Liver (tissue), 9 donors: ENCODE results near the gene GIMAP5. TPM values are rescaled to one million over a fixed set of nuclear protein-coding genes. Genes with fewer than 3 reads are reported as not detected.

Experiments
- DNase-seq: peaks from one replicate; pipeline ENCODE4 v3.0.0-alpha.2; 2017; ENCODE audit warnings: low spot score
- H3K27ac ChIP-seq, 2 donors: one replicate each; pipeline ENCODE4 v1.7.0; 2013; ENCODE audit warnings: inconsistent platforms in 2 of 2, low read length in 2 of 2, control low read depth in 1 of 2, low read depth in 1 of 2, mild to moderate bottlenecking in 1 of 2
- H3K27me3 ChIP-seq, 4 donors: one replicate each; pipeline versions ENCODE4 v1.6.1 to v1.7.0; 2013; ENCODE audit warnings: low read length in 3 of 4, inconsistent platforms in 1 of 4, mild to moderate bottlenecking in 1 of 4, moderate library complexity in 1 of 4; ENCODE audit not compliant: control insufficient read depth in 4 of 4, insufficient read depth in 4 of 4
- H3K36me3 ChIP-seq, 4 donors: one replicate each; pipeline versions ENCODE4 v1.6.1 to v1.7.0; 2013; ENCODE audit warnings: low read length in 3 of 4, mild to moderate bottlenecking in 3 of 4, low read depth in 1 of 4, moderate library complexity in 1 of 4; ENCODE audit not compliant: control insufficient read depth in 4 of 4, insufficient read depth in 3 of 4
- H3K4me1 ChIP-seq, 4 donors: one replicate each; pipeline versions ENCODE4 v1.6.1 to v1.7.0; 2013; ENCODE audit warnings: low read length in 3 of 4, mild to moderate bottlenecking in 3 of 4, moderate library complexity in 1 of 4; ENCODE audit not compliant: control insufficient read depth in 4 of 4, insufficient read depth in 4 of 4
- H3K4me3 ChIP-seq, 3 donors: one replicate each; pipeline versions ENCODE4 v1.6.1 to v1.7.0; 2013; ENCODE audit warnings: low read length in 3 of 3, control low read depth in 1 of 3, low read depth in 1 of 3, mild to moderate bottlenecking in 1 of 3
- H3K9ac ChIP-seq, 2 donors: one replicate each; pipeline ENCODE4 v1.7.0; 2013; ENCODE audit warnings: low read length in 2 of 2, mild to moderate bottlenecking in 2 of 2, moderate library complexity in 2 of 2, control low read depth in 1 of 2, low read depth in 1 of 2
- H3K9me3 ChIP-seq, 4 donors: one replicate each; pipeline versions ENCODE4 v1.6.1 to v1.7.0; 2013; ENCODE audit warnings: low read length in 3 of 4; ENCODE audit not compliant: control insufficient read depth in 4 of 4
- CTCF ChIP-seq: fragments of 150-350 bp; IDR thresholded peaks from 2 replicates; pipeline ENCODE4 v1.5.1; 2017; ENCODE audit warnings: improper control_type of control experiment, low read depth, low read length; ENCODE audit not compliant: missing input control
- EGR1 ChIP-seq, 2 donors: IDR thresholded peaks; 2 replicates each; pipeline ENCODE4 v1.6.1; 2016 to 2018; ENCODE audit warnings: antibody characterized with exemption in 2 of 2, low read depth in 2 of 2
- FOXA1 ChIP-seq: IDR thresholded peaks from 2 replicates; pipeline ENCODE4 v1.6.1; 2016; ENCODE audit warnings: antibody characterized with exemption
- FOXA2 ChIP-seq: IDR thresholded peaks from 2 replicates; pipeline ENCODE4 v1.6.1; 2016; ENCODE audit warnings: antibody characterized with exemption
- GABPA ChIP-seq, 2 donors: IDR thresholded peaks in 1 of 2; conservative IDR thresholded peaks in 1 of 2; 2 replicates each; pipeline ENCODE4 v1.6.1; 2016; ENCODE audit warnings: antibody characterized with exemption in 2 of 2, mild to moderate bottlenecking in 1 of 2, moderate library complexity in 1 of 2
- HNF4A ChIP-seq, 2 donors: conservative IDR thresholded peaks; 2 replicates each; pipeline ENCODE4 v1.6.1; 2016; ENCODE audit warnings: antibody characterized with exemption in 2 of 2, mild to moderate bottlenecking in 2 of 2
- HNF4G ChIP-seq: IDR thresholded peaks from 2 replicates; pipeline ENCODE4 v1.6.1; 2016; ENCODE audit warnings: antibody characterized with exemption
- JUND ChIP-seq, 2 donors: IDR thresholded peaks; 2 replicates each; pipeline ENCODE4 v1.6.1; 2016; ENCODE audit warnings: antibody characterized with exemption in 2 of 2
- NR2F2 ChIP-seq: IDR thresholded peaks from 2 replicates; pipeline ENCODE4 v1.6.1; 2016; ENCODE audit warnings: antibody characterized with exemption
- RAD21 ChIP-seq, 2 donors: IDR thresholded peaks; 2 replicates each; pipeline ENCODE4 v1.6.1; 2016; ENCODE audit warnings: antibody characterized with exemption in 2 of 2, mild to moderate bottlenecking in 2 of 2
- REST ChIP-seq: IDR thresholded peaks from 2 replicates; pipeline ENCODE4 v1.6.1; 2016; ENCODE audit warnings: antibody characterized with exemption, mild to moderate bottlenecking
- RXRA ChIP-seq, 2 donors: IDR thresholded peaks; 2 replicates each; pipeline ENCODE4 v1.6.1; 2017 to 2018; ENCODE audit warnings: antibody characterized with exemption in 2 of 2, mild to moderate bottlenecking in 1 of 2
- SP1 ChIP-seq: IDR thresholded peaks from 2 replicates; pipeline ENCODE4 v1.6.1; 2018; ENCODE audit warnings: antibody characterized with exemption, mild to moderate bottlenecking
- YY1 ChIP-seq: IDR thresholded peaks from 2 replicates; pipeline ENCODE4 v1.6.1; 2016; ENCODE audit warnings: antibody characterized with exemption, mild to moderate bottlenecking
- WGBS: extraction: QIAGEN DNeasy Blood & Tissue Kit; methylation state at CpG from one replicate; pipeline ENCODE4 v1.1.7; 2013; 5-methylcytosine and 5-hydroxymethylcytosine counted together
- polyA plus RNA-seq, 2 donors: library from polyadenylated mRNA; stranded (reverse) in 1 of 2; unstranded in 1 of 2; fragments of 200-250 nt in 1 of 2; fragments of >200 nt in 1 of 2; fragmentation: Nextera tagmentation in 1 of 2; extraction: Ambion mirVana in 1 of 2; gene quantifications; one replicate each; pipeline versions ENCODE4 v1.2.1 to v1.2.3, GENCODE V29; 2013 to 2015
- total RNA-seq, 2 donors: library from RNA; depleted of rRNA; stranded (reverse); fragments of >200 nt; gene quantifications; one replicate each; pipeline ENCODE4 v1.2.3, GENCODE V29; 2014
- TF ChIP-seq, protein P1 (sequence below): IDR thresholded peaks from 2 replicates; pipeline ENCODE4 v1.6.1; 2016; ENCODE audit warnings: antibody characterized with exemption
- donor health status: healthy.
- donor health status: healthy.
- donor health status: healthy.
- donor health status: healthy.
- donor health status: healthy.

Gene GIMAP5
- total and polyA plus RNA-seq, 4 donors, result 9.7 to 20.6 (median 12.1) TPM

GRCh38 chr7:150738591-150739001 lies 1.4 kb downstream of the GIMAP5 start:
- Histone ChIP-seq H3K4me3 (peak overlapping the region; percentile 30 to 59 (median 36)), H3K4me1 (peaks cover 5 to 15% (median 13%) of the 10 kb centered on the region in 4 donors), H3K36me3 (no peaks in the 10 kb centered on the region), H3K27ac (peak overlapping the region; percentile 15 to 38), H3K9me3 (no peaks in the 10 kb centered on the region), H3K27me3 (no peaks in the 10 kb centered on the region), H3K9ac (peak overlapping the region; percentile 64 to 74)
- 51% methylated on average over 5 of the region's 5 CpGs for WGBS
- no peak for DNase-seq
- TF ChIP-seq SP1 (no peak), EGR1 (IDR thresholded peaks at IDR 0.05; ENCODE audit: low read depth in 2 of 2) (no peak), HNF4G (peak; percentile 12)

GRCh38 chr7:150739033-150739432 lies 1.8 kb downstream of the GIMAP5 start:
- peaks cover 5 to 19% (median 13%) of the 10 kb centered on the region in 4 donors for H3K4me1 ChIP-seq
- no peaks in the 10 kb centered on the region for H3K36me3 ChIP-seq
- no peaks in the 10 kb centered on the region for H3K27me3 ChIP-seq
- peak; percentile 86 for TF ChIP-seq REST
- TF ChIP-seq FOXA2, result peak; percentile 87
- TF ChIP-seq GABPA (IDR thresholded peaks at IDR 0.05 in 1 of 2, conservative IDR thresholded peaks at IDR 0.05 in 1 of 2), result no peak
- TF ChIP-seq EGR1 (IDR thresholded peaks at IDR 0.05; ENCODE audit: low read depth in 2 of 2), result peak; percentile 12 to 61
- TF ChIP-seq, protein P1, sequence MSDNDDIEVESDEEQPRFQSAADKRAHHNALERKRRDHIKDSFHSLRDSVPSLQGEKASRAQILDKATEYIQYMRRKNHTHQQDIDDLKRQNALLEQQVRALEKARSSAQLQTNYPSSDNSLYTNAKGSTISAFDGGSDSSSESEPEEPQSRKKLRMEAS, result peak; percentile 32
- peak; percentile 82 to 89 for TF ChIP-seq RAD21 (IDR thresholded peaks at IDR 0.05)
- peak; percentile 92 for TF ChIP-seq YY1
- TF ChIP-seq JUND (IDR thresholded peaks at IDR 0.05), result no peak
- TF ChIP-seq NR2F2, result no peak
- TF ChIP-seq HNF4A (conservative IDR thresholded peaks at IDR 0.05), result peak; percentile 60 to 66
- TF ChIP-seq SP1, result peak; percentile 60
- TF ChIP-seq CTCF, result peak; percentile 58
- TF ChIP-seq RXRA (IDR thresholded peaks at IDR 0.05), result peak; percentile 55 to 62
- peak; percentile 73 for TF ChIP-seq FOXA1
- H3K27ac ChIP-seq, result peak overlapping the region; percentile 15 to 38
- H3K9me3 ChIP-seq, result no peaks in the 10 kb centered on the region
- H3K4me3 ChIP-seq, result peak overlapping the region; percentile 30 to 36 (median 33)
- no peak for DNase-seq
- H3K9ac ChIP-seq, result peak overlapping the region; percentile 5 to 74
